AG09309 (cell line): Measurements from ENCODE around the gene TMEM185B.

Source experiments
- DNase-seq: peaks from one replicate; pipeline ENCODE4 v3.0.0-alpha.2; 2010; ENCODE audit warnings: low read depth
- H3K4me3 ChIP-seq: 2 replicates; pipeline ENCODE4 v1.5.1; 2011; ENCODE audit warnings: mild to moderate bottlenecking, low read depth, low read length, moderate library complexity; ENCODE audit not compliant: control insufficient read depth
- TF ChIP-seq, protein P1 (sequence below): IDR thresholded peaks from 2 replicates; pipeline ENCODE4 v1.5.1; 2011; ENCODE audit warnings: mild to moderate bottlenecking, low read depth, low read length, inconsistent platforms; ENCODE audit not compliant: insufficient read depth, control insufficient read depth; ENCODE audit errors: missing control alignments

TMEM185B gene

GRCh38 chr2:120195553-120195952 is 27.6 kb downstream of the TMEM185B start:
- DNase-seq: no peak
- no peak overlapping the region for H3K4me3 ChIP-seq
- TF ChIP-seq, protein P1, sequence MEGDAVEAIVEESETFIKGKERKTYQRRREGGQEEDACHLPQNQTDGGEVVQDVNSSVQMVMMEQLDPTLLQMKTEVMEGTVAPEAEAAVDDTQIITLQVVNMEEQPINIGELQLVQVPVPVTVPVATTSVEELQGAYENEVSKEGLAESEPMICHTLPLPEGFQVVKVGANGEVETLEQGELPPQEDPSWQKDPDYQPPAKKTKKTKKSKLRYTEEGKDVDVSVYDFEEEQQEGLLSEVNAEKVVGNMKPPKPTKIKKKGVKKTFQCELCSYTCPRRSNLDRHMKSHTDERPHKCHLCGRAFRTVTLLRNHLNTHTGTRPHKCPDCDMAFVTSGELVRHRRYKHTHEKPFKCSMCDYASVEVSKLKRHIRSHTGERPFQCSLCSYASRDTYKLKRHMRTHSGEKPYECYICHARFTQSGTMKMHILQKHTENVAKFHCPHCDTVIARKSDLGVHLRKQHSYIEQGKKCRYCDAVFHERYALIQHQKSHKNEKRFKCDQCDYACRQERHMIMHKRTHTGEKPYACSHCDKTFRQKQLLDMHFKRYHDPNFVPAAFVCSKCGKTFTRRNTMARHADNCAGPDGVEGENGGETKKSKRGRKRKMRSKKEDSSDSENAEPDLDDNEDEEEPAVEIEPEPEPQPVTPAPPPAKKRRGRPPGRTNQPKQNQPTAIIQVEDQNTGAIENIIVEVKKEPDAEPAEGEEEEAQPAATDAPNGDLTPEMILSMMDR: no peak

- TF ChIP-seq, protein P1: no peak
- DNase-seq: no peak
- no peak overlapping the region for H3K4me3 ChIP-seq
Observed at GRCh38 chr2:120192280-120192679, 30.9 kb downstream of the TMEM185B start.

DNA sequence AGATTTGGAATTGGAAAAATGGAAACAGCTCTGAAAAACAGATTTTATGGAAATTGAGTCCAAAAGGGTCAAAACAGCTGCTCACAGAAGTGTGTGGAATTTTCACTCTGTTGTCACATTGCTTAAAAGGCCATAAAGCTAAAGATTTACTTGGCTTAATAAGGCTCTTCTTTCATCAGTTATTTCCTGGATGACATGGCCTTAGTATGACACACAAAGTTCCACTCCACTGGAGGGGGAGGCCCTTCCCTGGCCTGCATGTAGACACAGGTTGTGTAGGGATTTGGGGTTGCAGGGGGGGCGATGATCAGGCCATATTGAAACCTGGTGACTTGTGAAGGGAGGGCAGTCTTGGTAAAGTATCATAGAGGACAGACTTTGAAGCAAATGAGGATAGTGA is 34.0 kb downstream of the TMEM185B start:
- TF ChIP-seq, protein P1: no peak
- DNase-seq: no peak
- no peak overlapping the region for H3K4me3 ChIP-seq

- TF ChIP-seq, protein P1: no peak
- no peak for DNase-seq
- H3K4me3 ChIP-seq: no peak overlapping the region
Observed at GRCh38 chr2:120182019-120182560, 41.1 kb downstream of the TMEM185B start.

GRCh38 chr2:120180066-120180465 is 43.1 kb downstream of the TMEM185B start:
- no peak for DNase-seq
- TF ChIP-seq, protein P1: no peak
- H3K4me3 ChIP-seq: no peak overlapping the region

- DNase-seq: no peak
- TF ChIP-seq, protein P1: no peak
- no peak overlapping the region for H3K4me3 ChIP-seq
Observed at GRCh38 chr2:120179396-120179795, 43.8 kb downstream of the TMEM185B start.

DNA sequence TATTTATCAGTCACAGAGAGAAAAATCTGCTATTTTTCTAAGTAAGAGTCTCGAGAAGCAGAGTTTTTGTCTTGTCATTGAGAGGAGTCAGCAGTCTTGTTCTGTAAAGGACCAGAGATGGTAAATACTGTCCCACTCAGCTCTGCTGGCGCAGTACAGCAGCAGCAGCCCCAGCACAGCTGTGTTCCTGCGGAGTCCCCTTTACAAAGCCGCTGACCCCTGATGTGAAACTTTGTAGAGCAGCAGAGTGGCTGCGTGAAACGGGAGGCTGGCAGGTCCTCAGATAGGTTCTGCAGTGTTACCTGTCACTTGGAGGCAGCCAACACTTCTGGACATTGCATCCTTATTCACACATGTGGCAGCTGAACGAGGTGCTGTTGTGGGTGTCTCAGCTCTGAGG is 45.2 kb downstream of the TMEM185B start:
- DNase-seq: no peak
- no peak overlapping the region for H3K4me3 ChIP-seq
- TF ChIP-seq, protein P1: no peak
